ENCODE results near the gene PFKFB1.

The PFKFB1 gene

GRCh38 chrX:54885740-54886139, 108.2 kb downstream of the PFKFB1 start:
- TF ChIP-seq CTCF (IDR thresholded peaks at IDR 0.05; ENCODE audit: low read depth, low read length) = no peak
- H3K4me3 ChIP-seq (ENCODE audit: low read depth, low read length) = no peak overlapping the region
